ENCODE data around the gene DLX1. TPM values are rescaled to one million over a fixed set of nuclear protein-coding genes. Genes with fewer than 3 reads are reported as not detected.

Gene DLX1
- total and polyA plus RNA-seq, 9 of the 15 experiments (the other 6 are each of a cell fraction or from before 2014, with no cell fraction given): 1.9 to 26.2 (median 9.6) TPM

DNA sequence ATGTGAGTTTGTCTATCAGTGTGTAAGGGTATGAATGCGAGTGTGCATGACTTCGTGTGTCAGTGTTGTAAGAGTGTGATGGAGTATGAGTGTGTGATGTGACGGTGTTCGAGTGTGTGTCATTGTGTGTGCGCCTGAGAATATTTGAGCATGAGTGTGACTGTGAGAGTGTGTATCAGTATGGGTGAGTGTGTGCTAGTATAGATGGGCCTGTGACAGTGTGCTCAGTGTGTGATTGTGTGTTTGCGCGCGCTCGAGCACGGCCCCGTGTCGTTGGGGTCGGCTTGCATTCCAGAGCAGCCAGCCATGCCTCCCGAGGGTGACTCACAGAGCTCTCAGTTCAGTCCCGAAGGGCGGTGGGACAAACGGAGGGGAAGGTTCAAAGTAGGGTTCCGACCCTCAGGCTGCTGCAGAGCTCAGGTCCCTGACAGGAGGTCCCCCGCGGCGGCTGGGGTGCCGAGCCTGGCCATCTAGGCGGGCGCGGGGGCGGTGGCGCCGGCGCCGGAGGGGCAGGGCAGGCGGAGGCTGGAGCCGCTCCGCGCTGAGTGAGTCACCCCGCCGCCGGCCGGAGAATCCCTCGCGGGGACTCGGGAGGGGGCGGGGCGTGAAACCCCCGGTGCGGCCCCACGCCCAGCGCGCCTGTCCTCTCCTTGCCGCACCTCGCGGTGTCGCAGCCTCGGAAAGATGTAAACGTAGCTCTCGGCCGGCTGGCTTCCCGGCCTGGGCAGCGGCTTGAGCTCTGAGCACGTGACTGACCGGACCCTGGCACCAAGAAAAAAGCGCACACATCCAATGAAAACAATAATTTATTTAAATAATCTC, 13.6 kb downstream of the DLX1 start (continued):
- TF ChIP-seq, protein P1, sequence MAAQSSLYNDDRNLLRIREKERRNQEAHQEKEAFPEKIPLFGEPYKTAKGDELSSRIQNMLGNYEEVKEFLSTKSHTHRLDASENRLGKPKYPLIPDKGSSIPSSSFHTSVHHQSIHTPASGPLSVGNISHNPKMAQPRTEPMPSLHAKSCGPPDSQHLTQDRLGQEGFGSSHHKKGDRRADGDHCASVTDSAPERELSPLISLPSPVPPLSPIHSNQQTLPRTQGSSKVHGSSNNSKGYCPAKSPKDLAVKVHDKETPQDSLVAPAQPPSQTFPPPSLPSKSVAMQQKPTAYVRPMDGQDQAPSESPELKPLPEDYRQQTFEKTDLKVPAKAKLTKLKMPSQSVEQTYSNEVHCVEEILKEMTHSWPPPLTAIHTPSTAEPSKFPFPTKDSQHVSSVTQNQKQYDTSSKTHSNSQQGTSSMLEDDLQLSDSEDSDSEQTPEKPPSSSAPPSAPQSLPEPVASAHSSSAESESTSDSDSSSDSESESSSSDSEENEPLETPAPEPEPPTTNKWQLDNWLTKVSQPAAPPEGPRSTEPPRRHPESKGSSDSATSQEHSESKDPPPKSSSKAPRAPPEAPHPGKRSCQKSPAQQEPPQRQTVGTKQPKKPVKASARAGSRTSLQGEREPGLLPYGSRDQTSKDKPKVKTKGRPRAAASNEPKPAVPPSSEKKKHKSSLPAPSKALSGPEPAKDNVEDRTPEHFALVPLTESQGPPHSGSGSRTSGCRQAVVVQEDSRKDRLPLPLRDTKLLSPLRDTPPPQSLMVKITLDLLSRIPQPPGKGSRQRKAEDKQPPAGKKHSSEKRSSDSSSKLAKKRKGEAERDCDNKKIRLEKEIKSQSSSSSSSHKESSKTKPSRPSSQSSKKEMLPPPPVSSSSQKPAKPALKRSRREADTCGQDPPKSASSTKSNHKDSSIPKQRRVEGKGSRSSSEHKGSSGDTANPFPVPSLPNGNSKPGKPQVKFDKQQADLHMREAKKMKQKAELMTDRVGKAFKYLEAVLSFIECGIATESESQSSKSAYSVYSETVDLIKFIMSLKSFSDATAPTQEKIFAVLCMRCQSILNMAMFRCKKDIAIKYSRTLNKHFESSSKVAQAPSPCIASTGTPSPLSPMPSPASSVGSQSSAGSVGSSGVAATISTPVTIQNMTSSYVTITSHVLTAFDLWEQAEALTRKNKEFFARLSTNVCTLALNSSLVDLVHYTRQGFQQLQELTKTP (IDR thresholded peaks at IDR 0.05; ENCODE audit: low read depth in 1 of 2, partially characterized antibody in 2 of 2): peak in 1 of 2 experiments; percentile 33
- TF ChIP-seq TEAD4 (IDR thresholded peaks at IDR 0.05; ENCODE audit: low read length): peak; percentile 43
- no peak for TF ChIP-seq TEAD4 (CRISPR knock-in tag; IDR thresholded peaks at IDR 0.05; ENCODE audit: borderline replicate concordance)
- TF ChIP-seq MIER1 (IDR thresholded peaks at IDR 0.05; ENCODE audit: low read depth): no peak
- TF ChIP-seq HNRNPUL1 (IDR thresholded peaks at IDR 0.05; ENCODE audit: low read length): no peak
- no peak for TF ChIP-seq PHB2 (IDR thresholded peaks at IDR 0.05; ENCODE audit: low read depth)
- 0 out of 2 replicates have a peak, but pooled peaks have one; percentile 17 for TF ChIP-seq HSF4 (CRISPR knock-in tag; IDR thresholded peaks at IDR 0.05; ENCODE audit: borderline replicate concordance)
- no peak for TF ChIP-seq ARID2 (IDR thresholded peaks at IDR 0.05)
- TF ChIP-seq ZNF780A (CRISPR knock-in tag; IDR thresholded peaks at IDR 0.05): no peak
- TF ChIP-seq ZNF354B (CRISPR knock-in tag; IDR thresholded peaks at IDR 0.05): no peak
- TF ChIP-seq NR1H2 (CRISPR knock-in tag; IDR thresholded peaks at IDR 0.05): 0 out of 2 replicates have a peak, but pooled peaks have one; percentile 75
- TF ChIP-seq MYC (IDR thresholded peaks at IDR 0.05; ENCODE audit: low read depth, low read length): peak; percentile 86
- 0 out of 2 replicates have a peak, but pooled peaks have one; percentile 29 for TF ChIP-seq MYC (CRISPR knock-in tag; IDR thresholded peaks at IDR 0.05; ENCODE audit: borderline replicate concordance, low read depth)
- peak; percentile 63; the same call in 1 of the 2 replicates for TF ChIP-seq E2F3 (CRISPR knock-in tag; IDR thresholded peaks at IDR 0.05)
- TF ChIP-seq PHB (CRISPR knock-in tag; IDR thresholded peaks at IDR 0.05): no peak
- TF ChIP-seq BMI1 (IDR thresholded peaks at IDR 0.05; ENCODE audit: low read length): no peak
- TF ChIP-seq, protein P2, sequence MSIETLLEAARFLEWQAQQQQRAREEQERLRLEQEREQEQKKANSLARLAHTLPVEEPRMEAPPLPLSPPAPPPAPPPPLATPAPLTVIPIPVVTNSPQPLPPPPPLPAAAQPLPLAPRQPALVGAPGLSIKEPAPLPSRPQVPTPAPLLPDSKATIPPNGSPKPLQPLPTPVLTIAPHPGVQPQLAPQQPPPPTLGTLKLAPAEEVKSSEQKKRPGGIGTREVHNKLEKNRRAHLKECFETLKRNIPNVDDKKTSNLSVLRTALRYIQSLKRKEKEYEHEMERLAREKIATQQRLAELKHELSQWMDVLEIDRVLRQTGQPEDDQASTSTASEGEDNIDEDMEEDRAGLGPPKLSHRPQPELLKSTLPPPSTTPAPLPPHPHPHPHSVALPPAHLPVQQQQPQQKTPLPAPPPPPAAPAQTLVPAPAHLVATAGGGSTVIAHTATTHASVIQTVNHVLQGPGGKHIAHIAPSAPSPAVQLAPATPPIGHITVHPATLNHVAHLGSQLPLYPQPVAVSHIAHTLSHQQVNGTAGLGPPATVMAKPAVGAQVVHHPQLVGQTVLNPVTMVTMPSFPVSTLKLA (conservative IDR thresholded peaks at IDR 0.05): peak; percentile 79 to 87
- TF ChIP-seq TAF15 (IDR thresholded peaks at IDR 0.05; ENCODE audit: low read depth, low read length): no peak
- TF ChIP-seq SMAD4 (CRISPR knock-in tag; conservative IDR thresholded peaks at IDR 0.05): peak; percentile 97
- TF ChIP-seq, protein P3, sequence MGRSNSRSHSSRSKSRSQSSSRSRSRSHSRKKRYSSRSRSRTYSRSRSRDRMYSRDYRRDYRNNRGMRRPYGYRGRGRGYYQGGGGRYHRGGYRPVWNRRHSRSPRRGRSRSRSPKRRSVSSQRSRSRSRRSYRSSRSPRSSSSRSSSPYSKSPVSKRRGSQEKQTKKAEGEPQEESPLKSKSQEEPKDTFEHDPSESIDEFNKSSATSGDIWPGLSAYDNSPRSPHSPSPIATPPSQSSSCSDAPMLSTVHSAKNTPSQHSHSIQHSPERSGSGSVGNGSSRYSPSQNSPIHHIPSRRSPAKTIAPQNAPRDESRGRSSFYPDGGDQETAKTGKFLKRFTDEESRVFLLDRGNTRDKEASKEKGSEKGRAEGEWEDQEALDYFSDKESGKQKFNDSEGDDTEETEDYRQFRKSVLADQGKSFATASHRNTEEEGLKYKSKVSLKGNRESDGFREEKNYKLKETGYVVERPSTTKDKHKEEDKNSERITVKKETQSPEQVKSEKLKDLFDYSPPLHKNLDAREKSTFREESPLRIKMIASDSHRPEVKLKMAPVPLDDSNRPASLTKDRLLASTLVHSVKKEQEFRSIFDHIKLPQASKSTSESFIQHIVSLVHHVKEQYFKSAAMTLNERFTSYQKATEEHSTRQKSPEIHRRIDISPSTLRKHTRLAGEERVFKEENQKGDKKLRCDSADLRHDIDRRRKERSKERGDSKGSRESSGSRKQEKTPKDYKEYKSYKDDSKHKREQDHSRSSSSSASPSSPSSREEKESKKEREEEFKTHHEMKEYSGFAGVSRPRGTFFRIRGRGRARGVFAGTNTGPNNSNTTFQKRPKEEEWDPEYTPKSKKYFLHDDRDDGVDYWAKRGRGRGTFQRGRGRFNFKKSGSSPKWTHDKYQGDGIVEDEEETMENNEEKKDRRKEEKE (IDR thresholded peaks at IDR 0.05; ENCODE audit: borderline replicate concordance in 1 of 2, control insufficient read depth in 1 of 2, low read depth in 2 of 2, low read length in 1 of 2): no peak; a peak in 1 of 4 replicates

Data from K562 (cell line).